Smooth muscle cell (in vitro differentiated cells): ENCODE measurements around the gene PRKAR1A. TPM values are rescaled to one million over a fixed set of nuclear protein-coding genes. Genes with fewer than 3 reads are reported as not detected.

Experiments used
- DNase-seq: peaks from one replicate; lab custom pipeline; 2025; ENCODE audit not compliant: unreplicated experiment; lab: John Stamatoyannopoulos, UW
- H2AFZ ChIP-seq: fragments of 200-600 bp; sonication (generic); 2 replicates; pipeline ENCODE4 v1.6.0; 2016; ENCODE audit warnings: antibody characterized with exemption, low read depth, mild to moderate bottlenecking
- H3F3A ChIP-seq: fragments of 200-600 bp; sonication (generic); 2 replicates; pipeline ENCODE4 v1.6.0; 2017; ENCODE audit warnings: antibody characterized with exemption, low read depth
- H3K27ac ChIP-seq: fragments of 200-600 bp; sonication (generic); 2 replicates; pipeline ENCODE4 v1.5.1; 2016; ENCODE audit warnings: low read depth, mild to moderate bottlenecking
- H3K27me3 ChIP-seq: fragments of 200-600 bp; sonication (generic); 2 replicates; pipeline ENCODE4 v1.6.1; 2016; ENCODE audit warnings: low read depth, mild to moderate bottlenecking
- H3K36me3 ChIP-seq: fragments of 200-600 bp; sonication (generic); 2 replicates; pipeline ENCODE4 v1.5.1; 2016; ENCODE audit warnings: low read depth
- H3K4me1 ChIP-seq: fragments of 200-600 bp; sonication (generic); 2 replicates; pipeline ENCODE4 v1.5.1; 2016; ENCODE audit warnings: low read depth
- H3K4me2 ChIP-seq: fragments of 200-600 bp; sonication (generic); 2 replicates; pipeline ENCODE4 v1.6.0; 2016; ENCODE audit warnings: mild to moderate bottlenecking
- H3K4me3 ChIP-seq: fragments of 200-600 bp; sonication (generic); 2 replicates; pipeline ENCODE4 v1.5.1; 2016; ENCODE audit warnings: mild to moderate bottlenecking
- H3K79me2 ChIP-seq: fragments of 200-600 bp; sonication (generic); 2 replicates; pipeline ENCODE4 v1.6.0; 2016; ENCODE audit warnings: low read depth, mild to moderate bottlenecking
- H3K9ac ChIP-seq: fragments of 200-600 bp; sonication (generic); 2 replicates; pipeline ENCODE4 v1.6.0; 2016; ENCODE audit warnings: low read depth
- H3K9me3 ChIP-seq: fragments of 200-600 bp; sonication (generic); replicated peaks from 2 replicates; pipeline ENCODE4 v1.5.1; 2016; ENCODE audit warnings: low read depth
- H4K20me1 ChIP-seq: fragments of 200-600 bp; sonication (generic); 2 replicates; pipeline ENCODE4 v1.6.0; 2016; ENCODE audit warnings: low read depth
- CTCF ChIP-seq: fragments of 200-600 bp; sonication (generic); IDR thresholded peaks from 2 replicates; pipeline ENCODE4 v1.5.1; 2017; ENCODE audit warnings: borderline replicate concordance, mild to moderate bottlenecking, antibody characterized with exemption; ENCODE audit not compliant: insufficient read depth, poor library complexity, severe bottlenecking
- WGBS: methylation state at CpG from one replicate; pipeline ENCODE4 v1.1.7; 2016; ENCODE audit warnings: low lambda C conversion rate; 5-methylcytosine and 5-hydroxymethylcytosine counted together
- polyA plus RNA-seq: library from polyadenylated mRNA; unstranded; fragments of >200 nt; fragmentation: Nextera tagmentation; extraction: Ambion mirVana; gene quantifications from 2 replicates; pipeline ENCODE4 v1.2.1, GENCODE V29; 2016
- total RNA-seq: library from RNA; depleted of rRNA; stranded (reverse); fragments of >200 nt; gene quantifications from 2 replicates; pipeline ENCODE4 v1.2.3, GENCODE V29; 2014

Gene PRKAR1A
- total and polyA plus RNA-seq, 2 experiments from 2014 or later, result 302 to 340 TPM

DNA sequence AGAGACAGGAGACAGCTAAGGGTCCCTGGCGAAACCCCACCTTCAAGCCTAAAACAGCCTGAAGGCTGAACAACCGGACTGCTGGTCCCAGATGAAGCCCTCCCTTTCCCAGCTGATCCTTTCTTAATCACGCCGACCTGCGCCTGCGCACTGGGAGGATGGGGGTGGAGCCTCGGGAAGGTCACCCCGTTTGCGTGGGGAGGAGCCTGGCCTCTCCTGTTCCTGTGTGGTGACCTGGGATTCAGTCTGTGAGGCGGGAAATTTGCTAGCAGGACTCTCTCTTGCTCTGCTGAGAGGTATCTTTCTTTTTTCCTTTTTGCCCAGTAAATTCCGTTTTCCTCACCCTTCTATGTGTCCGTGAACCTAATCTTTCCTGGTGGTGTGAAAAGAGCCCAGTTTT lies 79.4 kb downstream of the PRKAR1A start:
- no peaks in the 10 kb centered on the region for H3K27me3 ChIP-seq
- H3K9ac ChIP-seq, result no peak overlapping the region
- no peak overlapping the region for H3K4me2 ChIP-seq
- no peaks in the 10 kb centered on the region for H3K79me2 ChIP-seq
- no peak overlapping the region for H2AFZ ChIP-seq
- H3K4me3 ChIP-seq, result no peak overlapping the region
- no peaks in the 10 kb centered on the region for H3F3A ChIP-seq
- no peak for TF ChIP-seq CTCF
- H3K9me3 ChIP-seq, result no peaks in the 10 kb centered on the region
- H3K4me1 ChIP-seq, result no peaks in the 10 kb centered on the region
- H4K20me1 ChIP-seq, result no peaks in the 10 kb centered on the region
- H3K36me3 ChIP-seq, result no peaks in the 10 kb centered on the region
- 79% methylated on average over 12 of the region's 12 CpGs for WGBS
- H3K27ac ChIP-seq, result no peak overlapping the region
- DNase-seq, result no peak

GRCh38 chr17:68592009-68592408 lies 79.8 kb downstream of the PRKAR1A start:
- H3K4me3 ChIP-seq, result no peak overlapping the region
- no peak overlapping the region for H2AFZ ChIP-seq
- H4K20me1 ChIP-seq, result no peaks in the 10 kb centered on the region
- H3K9me3 ChIP-seq, result no peaks in the 10 kb centered on the region
- no peak overlapping the region for H3K27ac ChIP-seq
- H3K27me3 ChIP-seq, result no peaks in the 10 kb centered on the region
- 61% methylated on average over 2 of the region's 2 CpGs for WGBS
- H3K9ac ChIP-seq, result no peak overlapping the region
- H3K4me1 ChIP-seq, result no peaks in the 10 kb centered on the region
- H3K4me2 ChIP-seq, result no peak overlapping the region
- H3K79me2 ChIP-seq, result no peaks in the 10 kb centered on the region
- DNase-seq, result no peak
- no peak for TF ChIP-seq CTCF
- no peaks in the 10 kb centered on the region for H3F3A ChIP-seq
- no peaks in the 10 kb centered on the region for H3K36me3 ChIP-seq

GRCh38 chr17:68592682-68593641 lies 80.7 kb downstream of the PRKAR1A start:
- no peaks in the 10 kb centered on the region for H3K79me2 ChIP-seq
- no peaks in the 10 kb centered on the region for H3K27me3 ChIP-seq
- H3K9me3 ChIP-seq, result no peaks in the 10 kb centered on the region
- H3K4me2 ChIP-seq, result no peak overlapping the region
- H4K20me1 ChIP-seq, result no peaks in the 10 kb centered on the region
- H2AFZ ChIP-seq, result no peak overlapping the region
- DNase-seq, result no peak
- no peaks in the 10 kb centered on the region for H3K36me3 ChIP-seq
- H3K9ac ChIP-seq, result no peak overlapping the region
- TF ChIP-seq CTCF, result no peak
- no peak overlapping the region for H3K27ac ChIP-seq
- H3F3A ChIP-seq, result no peaks in the 10 kb centered on the region
- H3K4me3 ChIP-seq, result no peak overlapping the region
- no peaks in the 10 kb centered on the region for H3K4me1 ChIP-seq
- WGBS, result 74% methylated on average over 3 of the region's 3 CpGs
